Sigmoid colon (tissue), 4 donors: ENCODE results near the gene WSB1.
"Not testable (repeated sequence)": the region's sequence is repeated elsewhere in the genome, so short reads cannot be mapped to it uniquely, and the experiment has no call there.

Experiments used
- CTCF ChIP-seq, 4 experiments: fragments of 450-650 bp in 3 of 4; fragments of 200-600 bp in 1 of 4; IDR thresholded peaks; one replicate each; pipeline ENCODE4 v1.5.1; 2016 to 2019; ENCODE audit warnings: antibody characterized with exemption in 4 of 4, mild to moderate bottlenecking in 3 of 4, moderate library complexity in 2 of 4
- POLR2A ChIP-seq, 2 donors: fragments of 450-650 bp; IDR thresholded peaks; one replicate each; pipeline ENCODE4 v1.6.1; 2016; ENCODE audit warnings: antibody characterized with exemption in 2 of 2, mild to moderate bottlenecking in 2 of 2, moderate library complexity in 2 of 2
- POLR2AphosphoS5 ChIP-seq, 4 donors: sonication (generic); formaldehyde crosslinking; IDR thresholded peaks; one replicate each; pipeline ENCODE4 v1.6.1; 2017; ENCODE audit warnings: antibody characterized with exemption in 4 of 4

- not testable (repeated sequence) for TF ChIP-seq POLR2A, CTCF, POLR2AphosphoS5 (IDR thresholded peaks at IDR 0.05)
These were observed 43.1 kb upstream of the WSB1 start for GRCh38 chr17:27250791-27251190.
